AG04450 (cell line): ENCODE measurements around the gene SERPINI1. TPM values are rescaled to one million over a fixed set of nuclear protein-coding genes. Genes with fewer than 3 reads are reported as not detected.
A peak's percentile ranks its signal among the peaks of the same experiment; 100 is the strongest.

ENCODE experiments used
- CTCF ChIA-PET: fragments of 300-600, 350-600 bp; formaldehyde crosslinking; extraction: SDS; loops from one replicate; lab custom pipeline; 2022; ENCODE audit warnings: antibody characterized with exemption, inconsistent platforms; lab: Charles Lee
- POLR2A ChIA-PET: fragments of 350-600 bp; formaldehyde crosslinking; extraction: SDS; loops from one replicate; lab custom pipeline; 2021; ENCODE audit warnings: antibody characterized with exemption, inconsistent platforms; lab: Yijun Ruan, JAX
- DNase-seq: peaks from one replicate; pipeline ENCODE4 v3.0.0-alpha.2; 2011; ENCODE audit warnings: low read depth, low spot score
- H3K27ac ChIP-seq: one replicate; pipeline ENCODE4 v1.5.1; 2012; ENCODE audit warnings: low read depth, low read length, control low read depth
- H3K27me3 ChIP-seq: one replicate; pipeline ENCODE4 v1.6.0; 2012; ENCODE audit warnings: low read length; ENCODE audit not compliant: control insufficient read depth, insufficient read depth
- H3K4me3 ChIP-seq: 2 replicates; pipeline ENCODE4 v1.5.1; 2011; ENCODE audit warnings: mild to moderate bottlenecking, low read depth, low read length, control low read depth
- H3K9me3 ChIP-seq: 2 replicates; pipeline ENCODE4 v1.5.1; 2012; ENCODE audit warnings: low read length; ENCODE audit not compliant: control insufficient read depth, insufficient read depth
- CTCF ChIP-seq: IDR thresholded peaks from 2 replicates; pipeline ENCODE4 v1.5.1; 2011; ENCODE audit warnings: low read depth, low read length, control low read depth, inconsistent platforms
- polyA plus RNA-seq: library from polyadenylated mRNA; depleted of rRNA; stranded (reverse); fragments of >200 nt; gene quantifications from 2 replicates; pipeline ENCODE4 v1.2.3, GENCODE V29; 2011

The SERPINI1 gene
- polyA plus RNA-seq, 1 experiment = 0.88 TPM

GRCh38 chr3:167723872-167724271 is 11.6 kb upstream of the SERPINI1 start:
- TF ChIP-seq CTCF = no peak
- ChIA-PET CTCF (interaction anchor here (1.0 to 4.2 kb wide), 2 partner anchors 17 to 39 kb away, joined by 3 to 14 read pairs; no protein-coding TSS in a partner anchor), POLR2A (no interaction called here)
- no peaks in the 10 kb centered on the region for H3K9me3 ChIP-seq
- H3K27me3 ChIP-seq = no peaks in the 10 kb centered on the region
- H3K27ac ChIP-seq = no peak overlapping the region
- H3K4me3 ChIP-seq = no peak overlapping the region
- no peak for DNase-seq

- no peak overlapping the region for H3K4me3 ChIP-seq
- POLR2A ChIA-PET = no interaction called here
- CTCF ChIA-PET = interaction anchor here (1.0 to 1.9 kb wide), 3 partner anchors 12 to 348 kb away, joined by 4 to 16 read pairs (median 10); partner anchors contain the start of gene ZBBX
- no peaks in the 10 kb centered on the region for H3K9me3 ChIP-seq
- no peaks in the 10 kb centered on the region for H3K27me3 ChIP-seq
- H3K27ac ChIP-seq = no peak overlapping the region
- peak; percentile 42 for DNase-seq
- no peak for TF ChIP-seq CTCF
Measured at GRCh38 chr3:167728176-167728575, 7.3 kb upstream of the SERPINI1 start.

- H3K4me3 ChIP-seq = no peak overlapping the region
- H3K27ac ChIP-seq = no peak overlapping the region
- H3K9me3 ChIP-seq = no peaks in the 10 kb centered on the region
- CTCF ChIA-PET = interaction anchor here (1.3 to 1.9 kb wide), 2 partner anchors 12 to 44 kb away, joined by 9 to 10 read pairs; no protein-coding TSS in a partner anchor
- DNase-seq = no peak
- POLR2A ChIA-PET = no interaction called here
- H3K27me3 ChIP-seq = no peaks in the 10 kb centered on the region
- no peak for TF ChIP-seq CTCF
Measured at GRCh38 chr3:167728632-167729323, 6.7 kb upstream of the SERPINI1 start.

- Histone ChIP-seq H3K4me3 (no peak overlapping the region), H3K27me3 (no peaks in the 10 kb centered on the region), H3K27ac (no peak overlapping the region), H3K9me3 (no peaks in the 10 kb centered on the region)
- ChIA-PET POLR2A (no interaction called here), CTCF (interaction anchor here (0.6 to 1.3 kb wide), 3 partner anchors 22 to 44 kb away, joined by 3 to 9 read pairs (median 8); no protein-coding TSS in a partner anchor)
- no peak for DNase-seq
- no peak for TF ChIP-seq CTCF
Measured at GRCh38 chr3:167729591-167729990, 5.9 kb upstream of the SERPINI1 start.

GRCh38 chr3:167731393-167731792 is 4.1 kb upstream of the SERPINI1 start:
- TF ChIP-seq CTCF = no peak
- Histone ChIP-seq H3K27me3 (no peaks in the 10 kb centered on the region), H3K27ac (no peak overlapping the region), H3K9me3 (no peaks in the 10 kb centered on the region), H3K4me3 (no peak overlapping the region)
- ChIA-PET CTCF (no interaction called here), POLR2A (no interaction called here)
- no peak for DNase-seq
